Tibial nerve (tissue), 4 donors: ENCODE results near the gene ZP1.

Experiments
- EP300 ChIP-seq, 2 donors: sonication (generic); formaldehyde crosslinking; IDR thresholded peaks; one replicate each; pipeline ENCODE4 v1.6.1; 2017; ENCODE audit warnings: antibody characterized with exemption in 2 of 2, mild to moderate bottlenecking in 1 of 2
- POLR2A ChIP-seq, 2 donors: fragments of 450-650 bp; IDR thresholded peaks; one replicate each; pipeline ENCODE4 v1.6.1; 2017; ENCODE audit warnings: antibody characterized with exemption in 2 of 2, mild to moderate bottlenecking in 2 of 2, moderate library complexity in 2 of 2
- TF ChIP-seq, protein P1 (sequence below), 5 experiments: fragments of 200-600 bp in 3 of 5; fragments of 450-650 bp in 2 of 5; sonication (generic) in 3 of 5; IDR thresholded peaks; one replicate each; pipeline ENCODE4 v1.5.1; 2016 to 2019; ENCODE audit warnings: antibody characterized with exemption in 5 of 5, mild to moderate bottlenecking in 3 of 5, moderate library complexity in 2 of 5

GRCh38 chr11:60891103-60891741, 23.9 kb downstream of the ZP1 start:
- TF ChIP-seq, protein P1, sequence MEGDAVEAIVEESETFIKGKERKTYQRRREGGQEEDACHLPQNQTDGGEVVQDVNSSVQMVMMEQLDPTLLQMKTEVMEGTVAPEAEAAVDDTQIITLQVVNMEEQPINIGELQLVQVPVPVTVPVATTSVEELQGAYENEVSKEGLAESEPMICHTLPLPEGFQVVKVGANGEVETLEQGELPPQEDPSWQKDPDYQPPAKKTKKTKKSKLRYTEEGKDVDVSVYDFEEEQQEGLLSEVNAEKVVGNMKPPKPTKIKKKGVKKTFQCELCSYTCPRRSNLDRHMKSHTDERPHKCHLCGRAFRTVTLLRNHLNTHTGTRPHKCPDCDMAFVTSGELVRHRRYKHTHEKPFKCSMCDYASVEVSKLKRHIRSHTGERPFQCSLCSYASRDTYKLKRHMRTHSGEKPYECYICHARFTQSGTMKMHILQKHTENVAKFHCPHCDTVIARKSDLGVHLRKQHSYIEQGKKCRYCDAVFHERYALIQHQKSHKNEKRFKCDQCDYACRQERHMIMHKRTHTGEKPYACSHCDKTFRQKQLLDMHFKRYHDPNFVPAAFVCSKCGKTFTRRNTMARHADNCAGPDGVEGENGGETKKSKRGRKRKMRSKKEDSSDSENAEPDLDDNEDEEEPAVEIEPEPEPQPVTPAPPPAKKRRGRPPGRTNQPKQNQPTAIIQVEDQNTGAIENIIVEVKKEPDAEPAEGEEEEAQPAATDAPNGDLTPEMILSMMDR (IDR thresholded peaks at IDR 0.05): no peak
- no peak for TF ChIP-seq POLR2A (IDR thresholded peaks at IDR 0.05)
- no peak for TF ChIP-seq EP300 (IDR thresholded peaks at IDR 0.05)
